PC-9 (cell line): Measurements from ENCODE around the gene ALDOA. TPM values are rescaled to one million over a fixed set of nuclear protein-coding genes. Genes with fewer than 3 reads are reported as not detected.

ENCODE experiments used
- BruUV-seq: library from RNA; stranded (reverse); fragments of 400-500 nt; replicated peaks from 2 replicates; lab custom pipeline; 2021; lab: Mats Ljungman, UMichigan
- CTCF ChIA-PET: fragments of 300-600 bp; sonication (Branson Sonifier 250); formaldehyde crosslinking; loops from one replicate; lab custom pipeline; 2022; ENCODE audit warnings: antibody characterized with exemption; lab: Charles Lee
- POLR2A ChIA-PET: fragments of 300-600 bp; sonication (Branson Sonifier 250); formaldehyde crosslinking; loops from one replicate; lab custom pipeline; 2022; ENCODE audit warnings: antibody characterized with exemption; ENCODE audit not compliant: unreplicated experiment; lab: Charles Lee
- DNase-seq, 2 experiments: peaks; one replicate each; pipeline versions ENCODE4 v3.0.0 to v3.0.0-alpha.2; 2015 to 2022; ENCODE audit warnings: mixed read lengths in 1 of 2
- H2AFZ ChIP-seq: fragments of 200-600 bp; sonication (generic); 2 replicates; pipeline ENCODE4 v1.8.1; 2017; ENCODE audit warnings: antibody characterized with exemption
- H3F3A ChIP-seq: fragments of 200-600 bp; sonication (generic); 2 replicates; pipeline ENCODE4 v1.8.1; 2017; ENCODE audit warnings: antibody characterized with exemption, mild to moderate bottlenecking, low read depth; ENCODE audit not compliant: insufficient read depth
- H3K27ac ChIP-seq: fragments of 200-600 bp; sonication (generic); 2 replicates; pipeline ENCODE4 v1.6.1; 2016; ENCODE audit warnings: mixed run types
- H3K27me3 ChIP-seq: fragments of 200-600 bp; sonication (generic); 2 replicates; pipeline ENCODE4 v1.6.1; 2016; ENCODE audit warnings: low read depth, mixed run types; ENCODE audit not compliant: insufficient read depth
- H3K36me3 ChIP-seq: fragments of 200-600 bp; sonication (generic); 2 replicates; pipeline ENCODE4 v1.6.1; 2016; ENCODE audit warnings: low read depth, mixed run types
- H3K4me1 ChIP-seq: fragments of 200-600 bp; sonication (generic); replicated peaks from 2 replicates; pipeline ENCODE4 v1.6.1; 2016; ENCODE audit warnings: mixed run types; ENCODE audit not compliant: insufficient read depth
- H3K4me2 ChIP-seq: fragments of 200-600 bp; sonication (generic); 2 replicates; pipeline ENCODE4 v1.6.1; 2017; ENCODE audit warnings: mixed run types
- H3K4me3 ChIP-seq: fragments of 200-600 bp; sonication (generic); 2 replicates; pipeline ENCODE4 v1.6.1; 2016; ENCODE audit warnings: mixed run types
- H3K79me2 ChIP-seq: fragments of 200-600 bp; sonication (generic); 2 replicates; pipeline ENCODE4 v1.6.1; 2017; ENCODE audit warnings: low read depth, mixed run types
- H3K9me2 ChIP-seq: fragments of 200-600 bp; sonication (generic); 2 replicates; pipeline ENCODE4 v1.8.1; 2017; ENCODE audit warnings: mild to moderate bottlenecking; ENCODE audit not compliant: insufficient read depth
- H3K9me3 ChIP-seq: fragments of 200-600 bp; sonication (generic); 2 replicates; pipeline ENCODE4 v1.8.1; 2016; ENCODE audit warnings: low read depth; ENCODE audit not compliant: insufficient read depth
- H4K20me1 ChIP-seq: fragments of 200-600 bp; sonication (generic); 2 replicates; pipeline ENCODE4 v1.8.1; 2017; ENCODE audit not compliant: insufficient read depth
- CTCF ChIP-seq: fragments of 200-600 bp; sonication (generic); conservative IDR thresholded peaks from 2 replicates; pipeline ENCODE4 v1.6.1; 2017; ENCODE audit warnings: mixed run types, antibody characterized with exemption, mild to moderate bottlenecking, moderate library complexity
- EZH2 ChIP-seq: fragments of 200-600 bp; sonication (generic); IDR thresholded peaks from 2 replicates; pipeline ENCODE4 v1.8.0; 2017; ENCODE audit warnings: antibody characterized with exemption, low read depth
- intact Hi-C: fragments of 100-400 bp; cut with micrococcal nuclease; formaldehyde crosslinking; loops from one replicate; pipeline ENCODE4 v1.10.0; 2022; ENCODE audit not compliant: unreplicated experiment
- total RNA-seq: library from RNA; stranded (reverse); gene quantifications from 2 replicates; pipeline ENCODE4 v1.2.3, GENCODE V29; 2021

ALDOA gene
- total RNA-seq, 1 experiment from 2014 or later = 3,090 TPM

GRCh38 chr16:30028438-30029076 lies 37.0 kb upstream of the ALDOA start:
- no peaks in the 10 kb centered on the region for H3K9me2 ChIP-seq
- no peak overlapping the region for H3K4me3 ChIP-seq
- TF ChIP-seq CTCF = no peak
- TF ChIP-seq EZH2 = no peak
- H3K79me2 ChIP-seq = no peaks in the 10 kb centered on the region
- no peak overlapping the region for H2AFZ ChIP-seq
- 0 out of 2 replicates have a peak, but pooled peaks cover 5% of the 10 kb centered on the region for H3F3A ChIP-seq
- H3K4me2 ChIP-seq = no peak overlapping the region
- intact Hi-C loops = no loop called here
- DNase-seq = peak in 1 of 2 experiments; percentile 51
- H3K27ac ChIP-seq = no peak overlapping the region
- no peaks in the 10 kb centered on the region for H3K36me3 ChIP-seq
- no TSS peak for BruUV-seq
- ChIA-PET CTCF (no interaction called here), POLR2A (no interaction called here)
- no peaks in the 10 kb centered on the region for H4K20me1 ChIP-seq
- peaks cover 79% of the 10 kb centered on the region for H3K27me3 ChIP-seq
- H3K9me3 ChIP-seq = no peaks in the 10 kb centered on the region
- no peaks in the 10 kb centered on the region for H3K4me1 ChIP-seq

- intact Hi-C loops = no loop called here
- Histone ChIP-seq H3K4me3 (no peak overlapping the region), H3K4me2 (no peak overlapping the region), H3K4me1 (no peaks in the 10 kb centered on the region), H3K79me2 (no peaks in the 10 kb centered on the region), H3K9me3 (no peaks in the 10 kb centered on the region), H2AFZ (no peak overlapping the region), H4K20me1 (no peaks in the 10 kb centered on the region), H3F3A (0 out of 2 replicates have a peak, but pooled peaks cover 5% of the 10 kb centered on the region), H3K9me2 (no peaks in the 10 kb centered on the region), H3K27ac (no peak overlapping the region), H3K36me3 (no peaks in the 10 kb centered on the region), H3K27me3 (peaks cover 63% of the 10 kb centered on the region)
- ChIA-PET POLR2A (no interaction called here), CTCF (no interaction called here)
- BruUV-seq = no TSS peak
- TF ChIP-seq EZH2 = no peak
- no peak for TF ChIP-seq CTCF
- no peak for DNase-seq
Observed at GRCh38 chr16:30030011-30030685, 35.4 kb upstream of the ALDOA start.

GRCh38 chr16:30030841-30031413 lies 34.6 kb upstream of the ALDOA start, which contains the start of gene TLCD3B:
TSS of gene TLCD3B (minus strand) at chr16:30031271. CDS start at chr16:30030527, 744 bp downstream.
- BruUV-seq = no TSS peak
- Histone ChIP-seq H4K20me1 (no peaks in the 10 kb centered on the region), H3K9me2 (no peaks in the 10 kb centered on the region), H3K4me3 (peak within 1 kb of the TSS; percentile 12; the same call in 1 of the 2 replicates), H3K27ac (no peak within 1 kb of the TSS), H3K4me1 (no peaks in the 10 kb centered on the region), H3F3A (0 out of 2 replicates have a peak, but pooled peaks cover 5% of the 10 kb centered on the region), H3K9me3 (no peaks in the 10 kb centered on the region), H3K79me2 (no peaks in the 10 kb centered on the region), H3K4me2 (peak within 1 kb of the TSS; percentile 60), H3K27me3 (peaks cover 55% of the 10 kb centered on the region), H3K36me3 (no peaks in the 10 kb centered on the region), H2AFZ (no peak within 1 kb of the TSS)
- POLR2A ChIA-PET = no interaction called here
- TF ChIP-seq CTCF = no peak
- no peak for TF ChIP-seq EZH2
- CTCF ChIA-PET = interaction anchor here (0.6 to 1.4 kb wide), 2 partner anchors 9 to 590 kb away, joined by 4 to 5 read pairs; no protein-coding TSS in a partner anchor
- DNase-seq = no peak
- intact Hi-C loops = no loop called here
